Left ventricle myocardium inferior (tissue), 1 donor: ENCODE results near the gene MAPK1. TPM values are rescaled to one million over a fixed set of nuclear protein-coding genes. Genes with fewer than 3 reads are reported as not detected.
"Not testable (repeated sequence)": the region's sequence is repeated elsewhere in the genome, so short reads cannot be mapped to it uniquely, and the experiment has no call there.

Experiments
- DNase-seq: peaks from one replicate; pipeline ENCODE4 v3.0.0-alpha.2; 2020
- H3K27ac ChIP-seq: fragments of 200-600 bp; replicated peaks from 2 replicates; pipeline ENCODE4 v1.8.0; 2021
- H3K27me3 ChIP-seq: fragments of 200-600 bp; 2 replicates; pipeline ENCODE4 v1.8.0; 2021; ENCODE audit warnings: low read depth
- H3K36me3 ChIP-seq: fragments of 200-600 bp; 2 replicates; pipeline ENCODE4 v1.8.0; 2021
- H3K4me1 ChIP-seq: fragments of 200-600 bp; 2 replicates; pipeline ENCODE4 v1.8.0; 2021
- H3K4me3 ChIP-seq: fragments of 200-600 bp; 2 replicates; pipeline ENCODE4 v1.8.0; 2021; ENCODE audit warnings: mild to moderate bottlenecking, moderate library complexity
- H3K9me3 ChIP-seq: fragments of 200-600 bp; replicated peaks from 2 replicates; pipeline ENCODE4 v1.8.0; 2021
- intact Hi-C: fragments of 100-400 bp; cut with micrococcal nuclease; formaldehyde crosslinking; loops from one replicate; pipeline ENCODE4 v1.11.0; 2022
- total RNA-seq: library from RNA; stranded (reverse); fragmentation: NEBNext Ultra II Directional; extraction: Animal tissue kit (Norgen Biotek cat#: 25700); gene quantifications from one replicate; pipeline ENCODE4 v1.2.1, GENCODE V29; 2021
- TF ChIP-seq, protein P1 (sequence below): fragments of 200-600 bp; IDR thresholded peaks from 2 replicates; pipeline ENCODE4 v1.8.0; 2021; ENCODE audit warnings: antibody characterized with exemption, mild to moderate bottlenecking, borderline replicate concordance
- donor health status: DM: no; HTN: yes; CAD: no; lungs with severe emphysema.

Gene MAPK1
- total RNA-seq, 1 donor from 2014 or later: 91.7 TPM

DNA sequence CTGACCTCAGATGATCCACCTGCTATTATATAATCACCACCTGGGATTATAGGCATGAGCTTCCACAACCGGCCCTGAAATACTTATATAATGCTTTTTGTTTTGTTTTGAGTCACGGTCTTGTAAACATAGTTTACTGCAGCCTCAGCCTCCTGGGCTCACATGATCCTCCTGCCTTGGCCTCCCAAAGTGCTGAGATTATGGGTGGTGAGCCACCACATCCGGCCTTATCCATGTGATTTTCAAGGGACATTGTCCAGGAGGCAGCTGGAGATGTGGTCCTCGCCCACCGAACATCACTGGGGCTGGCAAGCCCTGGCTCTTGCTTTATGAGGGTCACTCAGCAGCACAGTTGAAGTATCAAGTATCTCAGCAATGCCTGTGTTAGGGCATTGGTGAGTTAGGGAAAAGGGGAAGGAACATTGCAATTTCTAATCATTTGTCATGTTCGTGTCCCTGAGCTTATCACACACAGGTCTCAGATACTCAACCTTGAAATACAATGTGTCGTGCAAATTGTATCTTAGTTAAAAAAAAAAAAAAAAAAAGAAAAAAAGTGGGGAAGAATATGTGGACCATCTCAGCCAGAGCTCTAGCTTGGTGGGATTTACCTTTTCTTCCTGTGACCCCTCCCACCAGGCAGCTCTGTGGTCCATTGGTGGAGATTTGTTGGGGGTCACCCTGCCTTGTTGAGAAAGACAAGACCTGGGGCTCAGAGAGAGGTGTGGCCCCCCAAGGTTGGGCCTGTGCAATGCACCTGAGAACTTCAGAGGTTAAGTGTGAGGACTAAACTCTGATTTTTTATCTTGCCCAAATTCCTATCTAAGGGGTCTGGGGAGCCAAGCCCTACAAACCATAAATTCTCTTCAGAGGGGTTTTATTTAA lies 40.4 kb upstream of the MAPK1 start:
- no peak overlapping the region for H3K27ac ChIP-seq
- H3K27me3 ChIP-seq: no peaks in the 10 kb centered on the region
- no peaks in the 10 kb centered on the region for H3K4me1 ChIP-seq
- H3K9me3 ChIP-seq: no peaks in the 10 kb centered on the region
- no peak for DNase-seq
- H3K36me3 ChIP-seq: no peaks in the 10 kb centered on the region
- H3K4me3 ChIP-seq: no peak overlapping the region
- intact Hi-C loops: no loop called here
- TF ChIP-seq, protein P1, sequence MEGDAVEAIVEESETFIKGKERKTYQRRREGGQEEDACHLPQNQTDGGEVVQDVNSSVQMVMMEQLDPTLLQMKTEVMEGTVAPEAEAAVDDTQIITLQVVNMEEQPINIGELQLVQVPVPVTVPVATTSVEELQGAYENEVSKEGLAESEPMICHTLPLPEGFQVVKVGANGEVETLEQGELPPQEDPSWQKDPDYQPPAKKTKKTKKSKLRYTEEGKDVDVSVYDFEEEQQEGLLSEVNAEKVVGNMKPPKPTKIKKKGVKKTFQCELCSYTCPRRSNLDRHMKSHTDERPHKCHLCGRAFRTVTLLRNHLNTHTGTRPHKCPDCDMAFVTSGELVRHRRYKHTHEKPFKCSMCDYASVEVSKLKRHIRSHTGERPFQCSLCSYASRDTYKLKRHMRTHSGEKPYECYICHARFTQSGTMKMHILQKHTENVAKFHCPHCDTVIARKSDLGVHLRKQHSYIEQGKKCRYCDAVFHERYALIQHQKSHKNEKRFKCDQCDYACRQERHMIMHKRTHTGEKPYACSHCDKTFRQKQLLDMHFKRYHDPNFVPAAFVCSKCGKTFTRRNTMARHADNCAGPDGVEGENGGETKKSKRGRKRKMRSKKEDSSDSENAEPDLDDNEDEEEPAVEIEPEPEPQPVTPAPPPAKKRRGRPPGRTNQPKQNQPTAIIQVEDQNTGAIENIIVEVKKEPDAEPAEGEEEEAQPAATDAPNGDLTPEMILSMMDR: no peak

DNA sequence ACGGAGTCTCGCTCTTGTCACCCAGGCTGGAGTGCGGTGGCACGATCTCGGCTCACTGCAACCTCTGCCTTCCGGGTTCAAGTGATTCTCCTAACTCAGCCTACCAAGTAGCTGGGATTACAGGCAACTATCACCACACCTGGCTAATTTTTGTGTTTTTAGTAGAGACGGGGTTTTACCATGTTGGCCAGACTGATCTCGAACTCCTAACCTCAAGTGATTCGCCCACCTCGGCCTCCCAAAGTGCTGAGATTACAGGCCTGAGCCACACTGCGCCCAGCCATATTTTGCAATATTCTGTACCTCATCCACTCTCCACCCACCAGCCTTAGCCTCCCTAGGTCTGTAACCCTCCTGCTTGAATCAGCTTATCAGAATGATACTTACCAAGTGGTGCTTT lies 37.8 kb upstream of the MAPK1 start:
- H3K27ac ChIP-seq, H3K9me3 ChIP-seq, H3K4me1 ChIP-seq, H3K27me3 ChIP-seq, H3K4me3 ChIP-seq, DNase-seq, H3K36me3 ChIP-seq, intact Hi-C loops: not testable (repeated sequence)

DNA sequence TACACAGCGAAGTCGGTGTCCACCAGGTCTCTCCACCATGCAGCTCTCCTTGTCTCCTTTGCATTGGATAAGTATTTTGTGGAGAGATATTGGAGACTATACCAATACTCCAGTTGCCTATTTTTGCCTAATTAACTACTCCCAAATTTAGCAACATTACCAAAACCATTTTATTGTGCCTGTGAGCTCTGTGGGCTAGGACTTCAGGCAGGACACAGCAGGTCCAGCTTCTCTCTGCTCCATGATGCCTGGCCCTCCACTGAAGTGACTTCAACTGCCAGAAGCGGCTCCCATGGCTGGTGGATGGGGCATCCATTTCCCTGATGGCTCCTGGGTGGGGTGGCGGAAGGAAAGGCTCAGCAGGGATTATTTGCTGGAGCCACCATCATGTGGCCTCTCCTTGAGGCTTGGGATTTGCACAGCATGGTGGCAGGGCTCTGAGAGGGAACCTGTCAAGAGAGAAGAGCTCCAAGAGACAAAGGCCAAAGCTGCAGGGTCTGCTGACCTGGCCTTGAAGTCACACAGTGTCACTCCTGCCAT lies 36.9 kb upstream of the MAPK1 start:
- H3K9me3 ChIP-seq: no peaks in the 10 kb centered on the region
- no peaks in the 10 kb centered on the region for H3K4me1 ChIP-seq
- TF ChIP-seq, protein P1: no peak
- no peak overlapping the region for H3K27ac ChIP-seq
- no peak overlapping the region for H3K4me3 ChIP-seq
- H3K27me3 ChIP-seq: no peaks in the 10 kb centered on the region
- no peak for DNase-seq
- H3K36me3 ChIP-seq: no peaks in the 10 kb centered on the region
- intact Hi-C loops: no loop called here

DNA sequence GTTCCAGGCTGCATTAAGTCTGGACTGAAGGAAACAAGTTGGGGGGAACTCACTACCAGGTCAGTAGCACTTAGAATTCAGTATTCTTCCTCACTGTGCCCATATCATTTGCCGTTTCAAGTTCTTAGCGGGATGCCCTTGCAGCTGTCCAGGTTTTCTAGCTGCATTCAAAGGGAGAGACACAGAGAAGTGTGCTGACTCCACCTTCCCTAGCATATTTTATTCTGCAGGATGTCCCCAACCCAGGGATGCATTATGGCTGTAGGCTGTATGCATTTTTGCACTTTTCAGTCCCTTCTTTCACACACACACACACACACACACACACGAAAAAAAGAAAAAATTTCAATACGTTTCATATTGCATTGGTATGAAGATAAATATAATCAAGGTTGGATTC lies 35.8 kb upstream of the MAPK1 start:
- intact Hi-C loops: no loop called here

DNA sequence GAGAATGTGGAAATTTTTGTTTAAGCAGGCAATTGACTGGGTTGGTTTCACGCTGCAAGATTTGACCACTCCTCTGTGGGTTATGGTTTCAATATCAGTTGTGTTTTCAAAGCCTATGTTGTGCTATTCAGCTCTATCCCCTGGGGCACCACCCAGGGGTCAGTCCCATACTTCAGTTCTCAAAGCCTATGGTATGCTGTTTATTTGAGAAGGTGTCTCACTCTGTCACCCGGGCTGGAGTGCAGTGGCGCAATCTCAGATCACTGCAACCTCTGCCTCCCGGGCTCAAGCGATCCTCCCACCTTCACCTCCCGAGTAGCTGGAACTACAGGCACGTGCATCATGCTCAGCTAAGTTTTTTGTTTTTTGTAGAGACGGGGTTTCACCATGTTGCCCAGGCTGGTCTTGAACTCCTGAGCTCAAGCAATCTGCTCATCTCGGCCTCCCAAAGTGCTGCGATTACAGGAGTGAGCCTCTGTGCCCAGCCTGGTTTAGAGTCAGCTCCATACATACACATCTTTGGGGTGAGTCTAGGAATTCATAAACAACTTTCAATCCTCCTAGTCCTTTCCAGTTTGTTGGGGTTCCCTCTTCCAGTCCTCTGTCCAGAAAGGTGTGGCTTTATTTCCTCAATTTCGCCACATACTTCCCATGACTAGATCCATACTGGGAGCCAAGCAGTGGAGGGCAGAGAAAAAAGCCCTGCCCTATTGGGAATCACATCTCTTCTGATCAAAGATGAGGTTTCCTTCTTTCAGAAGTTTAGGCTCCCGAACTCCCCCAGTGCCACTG lies 35.0 kb upstream of the MAPK1 start:
- H3K27me3 ChIP-seq: no peaks in the 10 kb centered on the region
- no peak overlapping the region for H3K27ac ChIP-seq
- H3K4me3 ChIP-seq: no peak overlapping the region
- H3K9me3 ChIP-seq: no peaks in the 10 kb centered on the region
- intact Hi-C loops: no loop called here
- TF ChIP-seq, protein P1: no peak
- no peak for DNase-seq
- H3K36me3 ChIP-seq: no peaks in the 10 kb centered on the region
- H3K4me1 ChIP-seq: no peaks in the 10 kb centered on the region

More for the DNA sequence above, 35.8 kb upstream of the MAPK1 start:
- DNase-seq: no peak
- Histone ChIP-seq H3K4me3 (no peak overlapping the region), H3K4me1 (no peaks in the 10 kb centered on the region), H3K36me3 (no peaks in the 10 kb centered on the region), H3K27ac (no peak overlapping the region), H3K9me3 (no peaks in the 10 kb centered on the region), H3K27me3 (no peaks in the 10 kb centered on the region)
- TF ChIP-seq, protein P1: no peak
